Renal cortical epithelial cell (primary cell): Measurements from ENCODE around the gene EXOC3. TPM values are rescaled to one million over a fixed set of nuclear protein-coding genes. Genes with fewer than 3 reads are reported as not detected.
"Not testable (repeated sequence)": the region's sequence is repeated elsewhere in the genome, so short reads cannot be mapped to it uniquely, and the experiment has no call there.

Experiments used
- DNase-seq: peaks from one replicate; pipeline ENCODE4 v3.0.0-alpha.2; 2011; ENCODE audit warnings: low read depth
- total RNA-seq: library from RNA; depleted of rRNA; stranded (reverse); fragments of >200 nt; gene quantifications from 2 replicates; pipeline ENCODE4 v1.2.3, GENCODE V29; 2014

The EXOC3 gene
- total RNA-seq, 1 donor from 2014 or later: 56.9 TPM

GRCh38 chr5:473551-474192, 30.7 kb downstream of the EXOC3 start:
- DNase-seq: peak; percentile 11

- DNase-seq: not testable (repeated sequence)
Measured at GRCh38 chr5:474232-474839, 31.4 kb downstream of the EXOC3 start.

GRCh38 chr5:474840-475661, 32.1 kb downstream of the EXOC3 start:
- DNase-seq: no peak

- no peak for DNase-seq
Measured at GRCh38 chr5:475704-476101, 32.7 kb downstream of the EXOC3 start.

GRCh38 chr5:476102-476813, 33.3 kb downstream of the EXOC3 start:
- DNase-seq: no peak

GRCh38 chr5:476814-477175, 33.8 kb downstream of the EXOC3 start:
- no peak for DNase-seq

GRCh38 chr5:477247-477646, 34.3 kb downstream of the EXOC3 start:
- no peak for DNase-seq

- DNase-seq: no peak
Measured at GRCh38 chr5:477871-478270, 34.9 kb downstream of the EXOC3 start.

- no peak for DNase-seq
Measured at GRCh38 chr5:478369-478981, 35.5 kb downstream of the EXOC3 start.

- no peak for DNase-seq
Measured at GRCh38 chr5:478982-479535, 36.1 kb downstream of the EXOC3 start.

GRCh38 chr5:479566-480319, 36.8 kb downstream of the EXOC3 start:
- DNase-seq: no peak

- no peak for DNase-seq
Measured at GRCh38 chr5:481347-481746, 38.4 kb downstream of the EXOC3 start.

- DNase-seq: no peak
Measured at GRCh38 chr5:482021-482420, 39.0 kb downstream of the EXOC3 start.

- DNase-seq: no peak
Measured at GRCh38 chr5:482506-482905, 39.5 kb downstream of the EXOC3 start.

GRCh38 chr5:483011-483410, 40.0 kb downstream of the EXOC3 start:
- DNase-seq: no peak

- DNase-seq: no peak
Measured at GRCh38 chr5:483434-484140, 40.6 kb downstream of the EXOC3 start.

- DNase-seq: no peak
Measured at GRCh38 chr5:484556-484955, 41.6 kb downstream of the EXOC3 start.

- DNase-seq: no peak
Measured at GRCh38 chr5:485113-485945, 42.4 kb downstream of the EXOC3 start.

- DNase-seq: no peak
Measured at GRCh38 chr5:485946-486491, 43.0 kb downstream of the EXOC3 start.
